Measurements from ENCODE around the gene THSD4.

Gene THSD4

DNA sequence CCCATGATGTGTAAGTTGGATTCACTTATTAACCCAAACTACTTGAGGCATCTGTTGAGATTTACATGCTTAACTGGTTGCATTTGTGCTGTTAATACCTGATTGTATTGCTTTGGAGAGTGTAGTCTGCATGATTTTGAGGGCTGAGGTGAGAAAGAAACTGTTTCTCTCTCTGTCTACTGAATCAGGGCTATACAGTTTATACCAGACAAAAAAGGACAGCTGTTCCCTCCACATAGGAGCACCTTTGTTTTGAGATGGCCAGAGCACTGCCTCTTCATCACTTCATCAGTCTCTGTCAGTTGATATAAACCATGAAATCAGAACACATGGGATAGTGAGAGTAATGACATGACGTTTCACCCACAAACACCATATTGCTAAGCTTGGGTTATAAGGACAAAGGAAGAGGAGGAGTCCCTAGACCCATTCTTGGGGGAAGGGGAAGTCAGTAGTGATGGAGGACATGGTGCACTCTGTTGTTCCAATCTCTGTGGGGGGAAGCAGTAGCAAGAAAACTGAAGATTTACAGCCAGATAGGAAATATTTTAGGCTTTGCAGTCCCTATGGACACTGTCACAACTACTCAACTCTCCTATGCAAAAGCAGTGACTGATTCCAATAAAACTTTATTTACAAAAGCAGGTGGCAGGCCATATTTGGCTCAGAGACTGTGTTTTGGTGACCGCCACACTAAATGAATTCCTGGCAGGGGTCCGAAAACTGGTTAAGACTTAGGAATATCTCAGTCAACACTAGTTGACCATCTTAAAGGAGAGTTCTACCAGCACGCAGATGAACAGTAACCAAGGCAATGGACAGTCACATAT, 571.2 kb downstream of the THSD4 start:
- no peak overlapping the region for H3K27ac ChIP-seq
- no peak for TF ChIP-seq CTCF (conservative IDR thresholded peaks at IDR 0.05)

GRCh38 chr15:71687902-71688508, 572.7 kb downstream of the THSD4 start:
- H3K27ac ChIP-seq, result no peak overlapping the region
- no peak for TF ChIP-seq CTCF (conservative IDR thresholded peaks at IDR 0.05)

- no peak for TF ChIP-seq CTCF (conservative IDR thresholded peaks at IDR 0.05)
- no peak overlapping the region for H3K27ac ChIP-seq
Observed at GRCh38 chr15:71688509-71689094, 573.3 kb downstream of the THSD4 start.

- TF ChIP-seq CTCF (conservative IDR thresholded peaks at IDR 0.05), result no peak
- H3K27ac ChIP-seq, result peak overlapping the region; percentile 13; the same call in 1 of the 2 replicates
Observed at GRCh38 chr15:71691081-71691457, 575.8 kb downstream of the THSD4 start.

- H3K27ac ChIP-seq, result peak overlapping the region; percentile 13; the same call in 1 of the 2 replicates
Observed at GRCh38 chr15:71691458-71692417, 576.5 kb downstream of the THSD4 start.

DNA sequence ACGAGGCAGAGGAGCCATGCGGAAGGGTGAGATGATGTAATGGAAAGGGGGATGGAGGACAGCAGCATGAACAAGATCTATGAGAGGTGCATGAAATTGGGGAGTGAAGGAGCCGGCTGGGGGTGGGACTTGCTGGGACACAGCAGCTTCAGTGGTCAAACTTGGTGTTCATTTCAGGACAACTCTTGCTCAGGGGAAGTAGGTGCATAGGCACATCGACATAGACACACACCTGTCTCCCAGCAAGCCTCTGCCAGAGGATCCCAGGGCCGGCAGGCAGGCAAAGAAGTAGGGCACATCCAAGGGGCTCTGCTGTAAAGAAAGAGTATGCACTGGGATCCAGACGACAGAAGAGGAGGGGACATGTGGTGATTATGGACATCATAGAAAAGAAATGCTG, 582.0 kb downstream of the THSD4 start:
- H3K27ac ChIP-seq, result no peak overlapping the region
- TF ChIP-seq CTCF (conservative IDR thresholded peaks at IDR 0.05), result no peak

More at GRCh38 chr15:71691458-71692417, 576.5 kb downstream of the THSD4 start:
- no peak for TF ChIP-seq CTCF (conservative IDR thresholded peaks at IDR 0.05)

Data from VCaP (cell line).